ENCODE results near the gene HOXB4.
A peak's percentile ranks its signal among the peaks of the same experiment; 100 is the strongest.

The HOXB4 gene

DNA sequence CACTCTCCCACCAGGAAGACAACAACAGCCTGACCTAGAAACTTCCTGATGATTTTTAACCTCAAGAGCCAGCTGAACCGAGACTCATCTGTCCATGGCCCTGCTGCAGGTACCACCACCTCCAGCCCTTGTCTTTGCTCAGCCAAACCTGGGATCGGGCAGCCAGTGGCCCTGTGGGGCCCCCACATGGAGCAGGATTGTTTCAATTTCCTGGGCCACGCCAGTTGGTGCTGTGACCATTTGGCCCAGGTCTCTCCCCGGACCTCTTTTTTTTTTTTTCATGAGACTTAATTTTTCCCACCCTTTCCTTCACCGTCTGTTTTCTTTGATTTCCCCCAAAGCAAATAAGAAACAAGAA lies 25.0 kb downstream of the HOXB4 start:
- DNase-seq (ENCODE audit: low read depth, low spot score), result no peak

DNA sequence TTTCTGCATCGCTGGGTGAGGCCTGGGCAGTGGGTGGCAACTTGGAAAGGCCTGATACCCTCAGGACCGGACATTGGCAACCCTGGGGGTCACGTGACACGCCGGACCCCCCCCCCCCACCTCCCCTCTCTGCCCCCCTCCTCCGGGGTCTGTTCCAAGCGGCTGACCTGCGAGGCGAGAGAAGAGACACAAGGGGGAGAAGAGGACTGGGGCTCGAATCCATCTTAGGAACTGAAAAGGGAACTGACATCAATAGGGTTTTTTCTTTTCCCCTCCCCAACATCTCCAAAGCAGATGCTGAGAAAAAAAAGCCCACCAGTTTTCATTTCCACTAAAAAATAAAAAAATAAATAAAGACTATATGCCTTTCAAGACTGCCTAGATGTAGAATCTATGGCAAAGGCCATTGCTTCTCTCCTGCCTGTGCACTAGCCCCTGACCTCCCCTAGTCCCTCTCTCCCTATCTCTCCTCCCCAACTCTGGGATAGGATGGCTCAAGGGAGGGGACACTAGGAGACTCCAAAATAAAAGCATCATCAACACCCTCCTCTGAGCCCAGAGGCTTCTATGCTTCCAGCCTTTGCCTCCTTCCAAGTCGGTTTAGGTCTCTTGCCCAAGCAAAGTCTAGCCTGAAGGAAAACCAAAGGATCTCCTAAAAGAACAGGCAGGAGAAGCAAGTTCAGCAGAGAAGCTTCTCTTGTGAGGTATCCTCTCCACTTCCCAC lies 25.5 kb downstream of the HOXB4 start:
- H3K4me3 ChIP-seq (ENCODE audit: low read length), result no peak overlapping the region
- DNase-seq (ENCODE audit: low read depth, low spot score), result no peak

More for the DNA sequence above, 25.0 kb downstream of the HOXB4 start:
- H3K4me3 ChIP-seq (ENCODE audit: low read length), result no peak overlapping the region

- DNase-seq (ENCODE audit: low read depth, low spot score), result no peak
- no peak overlapping the region for H3K4me3 ChIP-seq (ENCODE audit: low read length)
Observed at GRCh38 chr17:48551596-48552465, 26.3 kb downstream of the HOXB4 start.

- H3K4me3 ChIP-seq (ENCODE audit: low read length), result no peak overlapping the region
- DNase-seq (ENCODE audit: low read depth, low spot score), result no peak
Observed at GRCh38 chr17:48551214-48551555, 27.0 kb downstream of the HOXB4 start.

DNA sequence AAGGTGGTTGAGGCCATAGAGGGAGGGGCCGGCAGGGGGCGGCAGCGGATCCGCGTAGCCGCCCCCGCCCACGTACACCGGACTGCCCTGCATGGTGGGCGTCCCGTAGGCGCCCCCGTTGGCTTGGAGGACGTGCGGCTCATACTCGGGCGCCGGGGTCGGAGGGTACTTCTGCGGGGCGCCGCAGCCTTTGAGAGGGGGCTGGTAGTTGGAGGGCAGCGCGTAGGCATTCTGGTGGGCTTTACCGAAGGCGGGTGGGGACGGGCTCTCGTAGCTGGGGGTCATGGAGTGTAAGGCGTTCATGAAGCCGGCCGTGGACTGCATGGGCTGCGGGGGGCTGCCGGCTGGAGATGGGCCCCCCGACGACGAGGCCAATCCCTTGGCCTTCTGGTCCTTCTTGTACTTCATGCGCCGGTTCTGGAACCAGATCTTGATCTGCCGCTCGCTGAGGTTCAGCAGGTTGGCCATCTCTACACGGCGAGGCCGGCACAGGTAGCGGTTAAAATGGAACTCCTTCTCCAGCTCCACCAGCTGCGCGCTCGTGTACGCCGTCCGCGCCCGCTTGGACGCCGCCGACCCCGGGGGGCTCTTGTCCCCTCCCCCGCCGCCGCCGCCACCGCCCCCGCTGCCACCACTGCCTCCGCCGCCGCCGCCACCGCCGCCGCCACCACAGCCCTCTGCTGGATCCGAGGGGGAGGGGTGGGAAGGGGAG lies 27.5 kb downstream of the HOXB4 start:
- no peak for DNase-seq (ENCODE audit: low read depth, low spot score)
- H3K4me3 ChIP-seq (ENCODE audit: low read length), result no peak overlapping the region

DNA sequence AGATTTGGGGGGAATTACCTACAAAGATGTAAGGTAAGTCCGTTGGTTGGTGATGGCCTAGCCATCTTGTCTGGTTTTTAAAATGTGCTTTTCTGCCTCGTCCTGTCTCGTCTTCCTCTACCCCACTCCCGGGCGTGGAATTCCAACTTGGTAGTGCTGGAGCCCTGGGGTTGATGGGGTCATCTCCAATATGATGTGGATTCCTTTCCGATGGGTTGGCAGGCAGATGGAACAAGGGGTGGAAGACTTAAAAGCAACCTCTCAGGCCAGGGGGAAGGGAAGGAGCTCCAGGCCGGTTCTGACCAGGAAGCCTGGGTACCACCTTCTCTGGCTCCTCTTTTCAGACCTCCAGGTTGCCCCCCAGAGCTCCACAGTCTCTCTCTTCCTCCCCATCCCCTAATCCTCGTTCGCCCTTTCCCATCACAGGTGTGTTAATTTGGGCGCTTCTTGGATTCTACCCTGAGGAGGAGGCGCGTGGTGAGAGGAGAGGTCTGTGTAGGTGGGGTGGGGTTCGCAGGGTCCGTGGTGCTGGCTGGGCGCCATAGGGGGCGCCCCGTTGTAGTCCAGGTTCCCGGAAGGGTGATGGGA lies 28.1 kb downstream of the HOXB4 start:
- DNase-seq (ENCODE audit: low read depth, low spot score), result no peak
- no peak overlapping the region for H3K4me3 ChIP-seq (ENCODE audit: low read length)

- no peak for DNase-seq (ENCODE audit: low read depth, low spot score)
- no peak overlapping the region for H3K4me3 ChIP-seq (ENCODE audit: low read length)
Observed at GRCh38 chr17:48549281-48549630, 28.9 kb downstream of the HOXB4 start.

DNA sequence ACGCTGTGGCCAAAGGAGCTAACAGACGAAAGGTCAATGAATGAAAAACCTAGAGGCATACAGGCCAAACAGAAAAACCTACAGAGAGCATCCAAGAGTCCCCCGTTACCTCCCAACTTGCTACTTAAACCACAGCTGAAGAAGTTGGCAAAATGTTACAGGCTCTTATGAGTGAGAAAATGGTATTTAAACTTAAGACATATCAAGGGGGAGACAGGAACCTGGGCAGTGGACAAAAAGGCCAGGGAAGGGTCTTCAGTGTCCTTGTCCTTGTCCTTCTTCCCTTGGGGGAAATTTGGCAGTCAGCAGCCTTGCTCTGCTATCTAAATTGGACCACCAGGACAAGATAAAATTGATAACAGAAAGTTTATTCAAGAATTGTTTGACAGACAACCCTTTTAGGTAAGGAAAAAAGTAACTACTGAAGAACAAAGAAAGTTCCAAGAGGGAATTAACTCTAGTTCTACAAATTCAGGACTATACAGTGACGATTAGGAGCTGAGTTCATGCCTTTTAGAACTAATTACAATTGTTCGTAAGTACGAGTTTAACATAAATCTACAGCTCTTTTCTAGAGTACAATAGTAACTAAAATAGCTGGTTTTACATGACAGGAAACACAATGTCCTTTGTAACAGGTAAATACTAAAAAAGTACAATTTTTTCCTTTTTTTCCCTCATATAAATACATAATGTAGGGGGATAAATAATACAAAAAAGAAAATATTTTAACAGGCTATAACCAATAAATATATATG lies 29.4 kb downstream of the HOXB4 start:
- no peak overlapping the region for H3K4me3 ChIP-seq (ENCODE audit: low read length)
- DNase-seq (ENCODE audit: low read depth, low spot score), result no peak

GRCh38 chr17:48547808-48548522 lies 30.2 kb downstream of the HOXB4 start:
- H3K4me3 ChIP-seq (ENCODE audit: low read length), result no peak overlapping the region
- DNase-seq (ENCODE audit: low read depth, low spot score), result no peak

GRCh38 chr17:48546924-48547807 lies 31.0 kb downstream of the HOXB4 start:
- DNase-seq (ENCODE audit: low read depth, low spot score), result no peak
- H3K4me3 ChIP-seq (ENCODE audit: low read length), result no peak overlapping the region

GRCh38 chr17:48546137-48546923 lies 31.8 kb downstream of the HOXB4 start:
- no peak overlapping the region for H3K4me3 ChIP-seq (ENCODE audit: low read length)
- DNase-seq (ENCODE audit: low read depth, low spot score), result no peak

GRCh38 chr17:48545539-48545938 lies 32.6 kb downstream of the HOXB4 start:
- no peak overlapping the region for H3K4me3 ChIP-seq (ENCODE audit: low read length)
- no peak for DNase-seq (ENCODE audit: low read depth, low spot score)

- DNase-seq (ENCODE audit: low read depth, low spot score), result no peak
Observed at GRCh38 chr17:48545022-48545375, 33.2 kb downstream of the HOXB4 start, which contains the start of gene HOXB2. Gene HOXB2, minus strand, starts transcription at chr17:48545109. Its CDS starts 198 bp downstream, at chr17:48544911.

GRCh38 chr17:48544349-48545021 lies 33.7 kb downstream of the HOXB4 start:
- no peak for DNase-seq (ENCODE audit: low read depth, low spot score)
- no peak overlapping the region for H3K4me3 ChIP-seq (ENCODE audit: low read length)

More at GRCh38 chr17:48545022-48545375, 33.2 kb downstream of the HOXB4 start, which contains the start of gene HOXB2:
- H3K4me3 ChIP-seq (ENCODE audit: low read length), result no peak within 1 kb of the TSS

GRCh38 chr17:48543854-48544348 lies 34.2 kb downstream of the HOXB4 start:
- H3K4me3 ChIP-seq (ENCODE audit: low read length), result peak overlapping the region; percentile 51
- no peak for DNase-seq (ENCODE audit: low read depth, low spot score)
